SK-N-MC (cell line): Measurements from ENCODE around the gene CNBP.

Experiments
- EZH2 ChIP-seq: fragments of 200-600 bp; sonication (generic); IDR thresholded peaks from one replicate; pipeline ENCODE4 v1.6.1; 2017; ENCODE audit warnings: antibody characterized with exemption
- POLR2AphosphoS5 ChIP-seq: IDR thresholded peaks from 2 replicates; pipeline ENCODE4 v1.6.1; 2012; ENCODE audit warnings: mild to moderate bottlenecking, low read depth, low read length, borderline replicate concordance

DNA sequence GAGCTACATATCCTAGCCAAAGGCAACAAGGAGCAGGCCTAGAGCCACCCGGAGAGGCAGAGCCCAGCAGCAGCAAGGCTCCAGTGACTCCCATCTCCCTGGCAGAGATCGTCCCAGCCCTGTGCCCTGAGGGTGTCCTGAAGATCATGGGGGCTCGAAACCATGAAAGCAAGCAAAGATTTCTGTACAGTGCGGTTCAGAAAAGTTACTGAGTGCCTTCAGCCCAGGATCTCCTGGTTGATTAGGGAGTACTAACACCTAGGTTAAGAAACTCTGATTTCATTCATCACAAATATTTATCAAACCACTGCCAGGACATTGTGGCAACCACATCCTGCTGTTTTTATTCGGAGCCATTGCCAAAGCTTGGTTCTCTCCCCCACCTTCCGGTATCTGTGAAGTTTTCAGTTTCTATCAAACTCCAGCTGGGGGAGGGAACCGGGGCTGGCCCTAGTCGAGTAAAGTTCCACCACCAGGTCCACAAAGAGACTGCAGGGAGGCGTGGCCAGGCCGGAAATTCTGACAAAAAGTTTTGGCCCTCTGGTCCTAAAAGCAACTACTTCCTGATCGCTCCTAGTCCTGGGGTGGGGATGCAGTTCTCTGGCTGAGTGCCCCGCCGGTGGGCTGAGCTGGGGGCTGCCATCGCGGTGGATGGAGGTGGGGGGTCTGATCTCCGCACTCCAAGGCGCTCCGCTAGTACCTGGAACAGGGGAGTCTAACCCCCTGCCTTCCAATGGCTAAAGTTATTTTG, 63.3 kb downstream of the CNBP start:
- no peak for TF ChIP-seq EZH2
- peak; percentile 47 for TF ChIP-seq POLR2AphosphoS5
